Measurements from ENCODE around the gene BRD9. TPM values are rescaled to one million over a fixed set of nuclear protein-coding genes. Genes with fewer than 3 reads are reported as not detected.
A peak's percentile ranks its signal among the peaks of the same experiment; 100 is the strongest.

BRD9 gene
- total RNA-seq, 2 donors from 2014 or later = 50.6 to 54.7 TPM

DNA sequence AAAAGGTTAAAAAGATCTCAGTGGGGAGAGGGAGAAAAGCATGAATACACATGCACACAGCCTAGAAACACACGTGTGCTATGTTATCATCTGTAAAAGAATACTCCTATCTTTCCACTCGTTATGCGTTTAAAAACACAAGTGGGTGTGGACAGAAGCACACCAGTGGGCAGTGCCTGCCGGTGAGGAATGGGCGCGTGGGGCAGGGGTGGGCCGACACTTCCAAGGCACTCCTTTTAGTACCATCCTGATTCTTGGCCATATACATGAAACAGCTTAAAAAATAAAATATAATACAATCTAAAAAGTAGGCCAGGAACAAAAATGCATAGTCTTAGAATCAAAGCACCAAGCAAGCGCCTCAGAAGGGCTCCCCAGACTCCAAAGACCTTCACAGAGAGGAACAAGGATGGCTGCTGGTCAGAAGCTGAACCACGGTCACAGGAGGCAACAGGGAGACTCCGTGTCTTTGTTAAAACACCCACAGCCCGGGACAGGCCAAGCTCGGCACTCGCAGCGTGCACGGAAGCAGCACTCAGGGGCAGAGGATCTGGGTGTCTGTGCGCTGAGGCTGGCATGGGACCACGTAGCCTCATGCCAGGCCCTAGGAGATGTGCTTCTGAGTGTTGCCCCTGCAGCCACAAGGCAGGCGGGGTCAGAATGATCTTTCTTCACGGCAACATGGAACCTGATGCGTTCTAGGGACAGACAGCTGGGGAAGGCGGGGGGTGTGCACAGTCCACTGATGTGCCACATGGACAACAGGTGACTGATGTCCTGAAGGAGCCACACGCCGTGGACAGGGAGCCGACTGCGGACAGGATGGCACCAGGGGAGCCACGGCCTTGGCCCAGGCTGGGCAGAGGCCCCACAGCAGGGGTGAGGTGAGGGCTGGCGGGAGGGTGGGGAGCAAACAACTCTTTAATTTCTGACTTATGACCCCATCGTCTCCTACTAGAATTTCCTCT, 15.9 kb downstream of the BRD9 start:
- no peak for ATAC-seq (replicated peaks in 1 of 2)
- Mint-ChIP-seq H3K4me3 (no peak overlapping the region), H3K4me1 (ENCODE audit: low read depth) (peaks cover 4% of the 10 kb centered on the region), H3K36me3 (ENCODE audit: insufficient read depth in 2 of 2) (peaks cover 9 to 27% of the 10 kb centered on the region in 2 donors), H3K9me3 (no peaks in the 10 kb centered on the region), H3K27ac (no peak overlapping the region), H3K27me3 (ENCODE audit: low read depth) (no peaks in the 10 kb centered on the region)
- DNase-seq = no peak

DNA sequence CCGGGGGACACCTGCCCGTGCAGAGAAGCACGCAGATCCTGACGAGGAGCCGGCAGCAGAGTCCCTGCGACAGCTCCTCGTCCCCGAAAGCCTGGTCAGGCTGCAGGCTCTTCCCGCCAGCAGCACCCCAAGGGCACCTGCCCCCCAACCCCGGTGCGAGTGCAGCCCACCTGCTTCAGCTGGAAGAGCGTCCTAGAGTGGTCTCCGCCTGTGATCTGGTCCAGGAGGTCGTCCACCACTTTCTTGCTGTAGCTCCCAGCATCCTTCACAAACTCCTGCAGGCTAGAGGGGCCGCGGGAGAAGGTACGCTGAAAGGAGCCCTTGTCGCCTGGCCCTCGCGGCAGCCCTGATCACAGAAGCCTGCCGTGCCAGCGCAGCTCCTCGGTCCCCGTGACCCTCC, 16.7 kb downstream of the BRD9 start:
- no peaks in the 10 kb centered on the region for H3K9me3 Mint-ChIP-seq
- H3K4me1 Mint-ChIP-seq (ENCODE audit: low read depth) = no peaks in the 10 kb centered on the region
- no peak overlapping the region for H3K27ac Mint-ChIP-seq
- DNase-seq = no peak
- no peak overlapping the region for H3K4me3 Mint-ChIP-seq
- H3K36me3 Mint-ChIP-seq (ENCODE audit: insufficient read depth in 2 of 2) = peaks cover 2 to 19% of the 10 kb centered on the region in 2 donors
- no peak for ATAC-seq (replicated peaks in 1 of 2)
- H3K27me3 Mint-ChIP-seq (ENCODE audit: low read depth) = no peaks in the 10 kb centered on the region

DNA sequence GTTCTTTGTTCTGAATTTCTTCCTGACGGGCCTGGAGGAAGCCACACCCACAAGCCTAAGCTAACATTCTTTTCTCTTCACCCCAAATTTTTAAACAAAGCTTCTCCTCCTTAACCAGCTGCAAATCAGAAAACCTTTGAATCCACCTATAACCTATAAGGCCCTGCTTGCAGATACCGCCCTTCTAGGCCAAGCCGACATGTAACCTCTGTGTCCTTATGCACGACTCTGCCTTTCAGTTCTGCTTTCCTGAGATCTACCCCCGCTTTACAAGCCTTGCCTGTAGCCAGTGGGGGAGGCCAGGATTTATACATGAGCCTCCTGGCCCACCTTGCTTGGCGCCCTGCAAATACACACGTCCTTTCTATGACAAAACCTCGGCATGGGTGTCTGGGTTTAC, 19.3 kb downstream of the BRD9 start:
- ATAC-seq (replicated peaks in 1 of 2) (no peak), DNase-seq (no peak)
- Mint-ChIP-seq H3K9me3 (no peaks in the 10 kb centered on the region), H3K36me3 (ENCODE audit: insufficient read depth in 2 of 2) (peaks cover 5 to 31% of the 10 kb centered on the region in 2 donors), H3K4me3 (no peak overlapping the region), H3K4me1 (ENCODE audit: low read depth) (no peaks in the 10 kb centered on the region), H3K27ac (no peak overlapping the region), H3K27me3 (ENCODE audit: low read depth) (no peaks in the 10 kb centered on the region)

DNA sequence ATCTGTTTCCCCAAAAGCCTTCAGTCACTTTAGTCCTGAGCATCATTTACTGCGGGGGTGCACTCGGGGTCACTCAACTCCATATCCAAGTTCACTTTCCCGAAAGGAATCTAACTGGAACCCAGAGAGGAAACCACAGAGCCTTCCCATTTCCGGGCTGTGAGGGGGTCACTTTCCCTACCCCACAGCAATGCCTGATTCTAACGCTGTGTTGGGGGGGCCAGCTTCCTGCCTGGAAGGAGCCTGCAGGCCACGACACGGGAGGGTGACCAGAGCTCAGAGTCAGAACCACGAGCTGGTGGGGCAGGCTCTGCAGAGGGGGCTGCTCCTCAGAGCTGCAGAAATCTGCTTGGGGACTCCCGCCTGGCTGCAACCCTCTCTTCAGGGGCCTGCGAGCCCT, 20.3 kb downstream of the BRD9 start:
- no peaks in the 10 kb centered on the region for H3K4me1 Mint-ChIP-seq (ENCODE audit: low read depth)
- no peak for ATAC-seq (replicated peaks in 1 of 2)
- H3K27me3 Mint-ChIP-seq (ENCODE audit: low read depth) = no peaks in the 10 kb centered on the region
- H3K4me3 Mint-ChIP-seq = no peak overlapping the region
- DNase-seq = no peak
- H3K9me3 Mint-ChIP-seq = no peaks in the 10 kb centered on the region
- H3K27ac Mint-ChIP-seq = no peak overlapping the region
- peaks cover 4 to 32% of the 10 kb centered on the region in 2 donors for H3K36me3 Mint-ChIP-seq (ENCODE audit: insufficient read depth in 2 of 2)

DNA sequence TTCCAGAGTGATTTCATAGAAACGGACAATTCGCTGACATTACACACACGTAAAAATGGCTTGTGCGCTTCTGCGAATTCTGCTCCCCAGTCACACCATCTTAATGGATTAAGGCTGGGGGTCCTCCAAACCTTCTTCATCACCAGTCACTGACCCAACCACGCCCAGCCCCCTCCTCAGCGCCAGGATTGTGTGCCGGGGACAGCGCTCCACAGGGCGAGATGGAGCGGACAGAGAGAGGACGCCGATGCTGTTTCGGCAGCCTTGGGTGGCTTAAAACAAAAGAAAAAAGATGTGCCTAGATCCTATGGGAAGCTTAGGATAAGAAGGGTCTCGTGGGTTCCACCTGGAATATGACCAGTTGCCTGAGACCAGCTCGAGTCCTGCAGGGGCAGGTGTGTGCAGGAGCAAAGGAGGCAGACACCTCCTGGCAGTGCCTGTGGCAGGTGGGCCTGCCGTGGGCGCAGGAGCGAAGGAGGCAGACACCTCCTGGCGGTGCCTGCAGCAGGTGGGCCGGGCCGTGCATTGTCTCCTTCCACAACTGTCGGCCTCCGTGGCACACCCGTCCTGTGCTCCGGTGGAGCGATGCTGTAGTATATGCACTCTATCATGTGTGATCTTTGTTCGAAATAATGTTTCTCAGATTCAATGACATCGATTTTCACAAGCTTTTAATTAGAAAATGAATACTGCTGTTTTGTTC, 20.9 kb downstream of the BRD9 start:
- ATAC-seq (replicated peaks in 1 of 2) (no peak), DNase-seq (no peak)
- Mint-ChIP-seq H3K27me3 (ENCODE audit: low read depth) (no peaks in the 10 kb centered on the region), H3K9me3 (no peaks in the 10 kb centered on the region), H3K36me3 (ENCODE audit: insufficient read depth in 2 of 2) (peaks cover 4 to 32% of the 10 kb centered on the region in 2 donors), H3K4me1 (ENCODE audit: low read depth) (no peaks in the 10 kb centered on the region), H3K4me3 (no peak overlapping the region), H3K27ac (no peak overlapping the region)

DNA sequence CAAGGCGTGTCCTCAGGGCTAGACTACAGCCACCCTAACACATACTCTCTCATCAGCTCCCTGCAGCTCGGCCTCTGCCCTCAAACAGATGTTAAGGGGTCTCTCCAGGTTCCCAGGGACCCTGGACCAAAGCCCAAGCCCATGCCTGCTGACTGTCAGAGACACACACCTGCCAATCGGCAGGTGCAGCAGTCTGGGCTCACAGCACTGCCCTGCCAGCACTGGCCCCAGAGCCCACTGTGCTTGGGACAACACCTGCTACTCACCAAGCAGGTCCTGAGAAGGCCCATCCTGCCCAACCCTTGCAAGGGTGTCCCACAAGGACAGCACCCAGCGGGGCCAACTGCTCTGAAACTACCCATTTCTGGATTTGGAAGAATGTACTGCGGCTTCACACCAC, 21.6 kb downstream of the BRD9 start:
- Mint-ChIP-seq H3K4me3 (no peak overlapping the region), H3K36me3 (ENCODE audit: insufficient read depth in 2 of 2) (peaks cover 4 to 32% of the 10 kb centered on the region in 2 donors), H3K9me3 (no peaks in the 10 kb centered on the region), H3K27me3 (ENCODE audit: low read depth) (no peaks in the 10 kb centered on the region), H3K4me1 (ENCODE audit: low read depth) (no peaks in the 10 kb centered on the region), H3K27ac (no peak overlapping the region)
- no peak for DNase-seq
- no peak for ATAC-seq (replicated peaks in 1 of 2)

DNA sequence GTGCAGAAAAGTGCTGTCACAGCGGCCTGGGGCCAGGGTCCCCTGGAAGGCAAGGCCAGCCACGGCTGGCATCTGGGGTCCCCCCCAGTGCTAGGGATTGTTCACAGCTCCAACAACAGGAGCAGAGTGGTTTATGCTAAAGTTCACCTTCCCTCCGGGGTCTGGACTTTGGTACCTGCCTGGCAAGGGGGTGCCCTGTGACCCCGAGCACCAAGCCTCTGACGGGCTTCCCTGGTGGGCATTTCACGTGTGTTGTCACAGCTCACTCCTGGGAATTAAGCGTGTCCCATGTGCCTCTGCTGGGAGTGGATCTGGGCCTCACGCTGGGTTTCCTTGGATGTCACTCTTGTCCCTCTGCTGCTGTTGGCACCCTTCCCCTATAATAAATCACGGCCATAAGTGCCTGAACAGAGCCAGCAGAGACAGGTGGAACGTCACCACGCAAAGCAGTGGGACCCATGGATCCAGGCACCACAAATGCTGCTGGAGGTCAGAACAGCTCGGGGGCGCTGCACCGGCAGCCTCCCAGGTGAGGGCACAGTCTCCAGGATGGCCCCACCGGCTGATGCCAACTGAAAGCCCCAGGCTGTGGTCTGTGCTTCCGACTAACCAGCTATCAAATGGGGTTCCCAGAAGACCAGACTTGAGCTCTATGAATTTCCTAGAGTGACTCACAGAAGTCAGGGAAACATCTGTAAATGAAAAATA, 24.0 kb downstream of the BRD9 start:
- Mint-ChIP-seq H3K36me3 (ENCODE audit: insufficient read depth in 2 of 2) (peaks cover 4 to 18% of the 10 kb centered on the region in 2 donors), H3K4me3 (no peak overlapping the region), H3K9me3 (no peaks in the 10 kb centered on the region), H3K4me1 (ENCODE audit: low read depth) (no peaks in the 10 kb centered on the region), H3K27ac (peak overlapping the region; percentile 25), H3K27me3 (ENCODE audit: low read depth) (no peaks in the 10 kb centered on the region)
- DNase-seq = no peak
- ATAC-seq (replicated peaks in 1 of 2) = no peak

DNA sequence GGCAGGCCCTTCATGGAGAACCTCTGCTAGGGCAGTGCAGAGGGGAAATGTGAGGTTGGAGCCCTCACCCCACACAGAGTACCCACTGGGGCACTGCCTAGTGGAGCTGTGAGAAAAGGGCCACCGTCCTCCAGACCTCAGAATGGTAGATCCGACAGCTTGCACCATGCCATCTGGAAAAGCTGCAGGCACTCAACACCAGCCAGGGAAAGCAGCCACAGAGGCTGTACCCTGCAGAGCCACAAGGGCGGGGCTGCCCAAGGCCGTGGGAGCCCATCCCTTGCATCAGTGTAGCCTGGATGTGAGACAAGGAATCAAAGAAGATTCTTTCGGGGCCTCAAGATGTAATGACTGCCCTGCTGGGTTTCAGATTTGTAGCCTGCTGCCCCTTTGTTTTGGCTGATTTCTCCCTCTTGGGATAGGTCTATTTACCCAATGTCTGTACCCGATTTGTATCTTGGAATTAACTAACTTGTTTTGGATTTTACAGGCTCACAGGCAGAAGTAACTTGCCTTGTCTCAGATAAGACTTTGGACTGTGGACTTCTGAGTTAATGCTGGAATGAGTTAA, 25.2 kb downstream of the BRD9 start:
- H3K27me3 Mint-ChIP-seq (ENCODE audit: low read depth) = no peaks in the 10 kb centered on the region
- DNase-seq = no peak
- H3K9me3 Mint-ChIP-seq = no peaks in the 10 kb centered on the region
- no peak overlapping the region for H3K4me3 Mint-ChIP-seq
- ATAC-seq (replicated peaks in 1 of 2) = no peak
- no peak overlapping the region for H3K27ac Mint-ChIP-seq
- H3K36me3 Mint-ChIP-seq (ENCODE audit: insufficient read depth in 2 of 2) = peaks cover 4 to 18% of the 10 kb centered on the region in 2 donors
- H3K4me1 Mint-ChIP-seq (ENCODE audit: low read depth) = no peaks in the 10 kb centered on the region

DNA sequence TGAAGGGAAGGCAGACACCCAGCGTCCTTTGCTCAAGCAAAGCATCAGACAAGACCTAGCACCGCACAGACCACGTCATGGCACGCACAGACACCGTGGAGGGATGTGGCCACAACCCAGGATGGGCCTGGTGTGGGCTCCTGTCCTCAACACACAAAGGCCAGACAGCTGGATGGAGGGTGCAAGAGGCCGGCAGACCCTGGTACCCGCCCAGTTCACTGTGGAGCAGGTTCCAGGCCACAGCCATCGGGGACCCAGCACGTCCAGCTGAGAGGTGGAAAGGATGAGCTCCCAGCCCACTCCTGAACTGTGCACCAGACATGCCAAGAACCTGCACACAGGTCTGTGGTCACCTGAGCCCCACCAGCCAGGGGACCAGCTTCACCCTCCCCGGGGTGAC, 26.8 kb downstream of the BRD9 start:
- DNase-seq = no peak
- H3K9me3 Mint-ChIP-seq = no peaks in the 10 kb centered on the region
- H3K36me3 Mint-ChIP-seq (ENCODE audit: insufficient read depth in 2 of 2) = peaks cover 4 to 18% of the 10 kb centered on the region in 2 donors
- H3K4me3 Mint-ChIP-seq = no peak overlapping the region
- no peaks in the 10 kb centered on the region for H3K27me3 Mint-ChIP-seq (ENCODE audit: low read depth)
- H3K4me1 Mint-ChIP-seq (ENCODE audit: low read depth) = no peaks in the 10 kb centered on the region
- H3K27ac Mint-ChIP-seq = no peak overlapping the region
- no peak for ATAC-seq (replicated peaks in 1 of 2)

DNA sequence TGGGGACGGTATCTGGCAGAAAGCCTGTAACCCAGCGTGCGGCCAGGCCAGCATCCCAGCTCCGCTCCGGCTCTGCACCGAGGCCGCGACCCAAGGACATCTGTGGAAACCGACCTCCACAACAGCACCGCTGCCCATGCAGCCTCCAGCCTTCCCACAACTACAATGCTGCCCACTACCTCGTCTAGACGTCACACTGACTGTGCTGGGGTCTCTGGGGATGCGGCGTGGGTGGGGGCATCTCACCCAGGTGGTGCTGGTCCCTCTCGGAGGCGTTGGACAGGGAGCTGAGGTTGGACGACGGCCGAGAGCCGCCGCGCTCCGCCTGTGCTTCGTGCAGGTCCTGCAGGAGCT, 27.5 kb downstream of the BRD9 start:
- Mint-ChIP-seq H3K4me1 (ENCODE audit: low read depth) (no peaks in the 10 kb centered on the region), H3K4me3 (no peak overlapping the region), H3K27ac (no peak overlapping the region), H3K27me3 (ENCODE audit: low read depth) (no peaks in the 10 kb centered on the region), H3K36me3 (ENCODE audit: insufficient read depth in 2 of 2) (peaks cover 4 to 14% of the 10 kb centered on the region in 2 donors), H3K9me3 (no peaks in the 10 kb centered on the region)
- no peak for DNase-seq
- no peak for ATAC-seq (replicated peaks in 1 of 2)

DNA sequence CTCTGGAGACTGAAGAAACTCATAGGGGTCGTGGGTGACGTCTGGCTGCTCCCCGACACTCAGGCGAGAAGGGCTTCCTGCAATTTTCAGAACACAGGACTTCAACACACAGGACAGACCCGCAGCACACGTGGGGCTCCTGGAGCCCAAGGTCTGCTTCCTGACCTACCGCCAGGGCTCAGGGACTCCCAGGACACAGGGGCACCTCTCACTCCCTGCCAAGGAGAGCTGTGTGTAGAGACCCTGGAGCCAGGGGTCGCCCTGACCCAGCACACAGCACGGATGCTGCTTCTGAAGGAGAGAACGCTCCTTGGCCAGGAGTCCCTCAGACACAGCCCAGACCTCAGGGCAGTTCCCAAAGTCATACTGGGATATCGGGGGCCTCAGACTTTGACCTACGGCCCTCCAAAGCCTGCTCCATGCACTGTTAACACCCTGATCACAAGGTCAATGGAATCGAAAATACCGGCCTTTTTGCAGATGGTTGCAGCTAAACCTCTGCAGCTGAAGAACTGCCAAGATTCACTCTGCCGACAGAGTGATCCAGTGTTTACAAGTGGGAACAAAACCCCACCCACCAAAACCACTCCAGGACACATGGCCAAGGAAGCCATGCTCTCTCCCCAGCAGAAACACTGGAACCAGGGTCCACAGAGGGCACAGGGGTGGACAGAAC, 28.0 kb downstream of the BRD9 start:
- DNase-seq (no peak), ATAC-seq (replicated peaks in 1 of 2) (no peak)
- H3K27ac Mint-ChIP-seq = no peak overlapping the region
- peaks cover 3 to 9% of the 10 kb centered on the region in 2 donors for H3K36me3 Mint-ChIP-seq (ENCODE audit: insufficient read depth in 2 of 2)
- H3K9me3 Mint-ChIP-seq = no peaks in the 10 kb centered on the region
- no peaks in the 10 kb centered on the region for H3K27me3 Mint-ChIP-seq (ENCODE audit: low read depth)
- no peaks in the 10 kb centered on the region for H3K4me1 Mint-ChIP-seq (ENCODE audit: low read depth)
- H3K4me3 Mint-ChIP-seq = no peak overlapping the region

DNA sequence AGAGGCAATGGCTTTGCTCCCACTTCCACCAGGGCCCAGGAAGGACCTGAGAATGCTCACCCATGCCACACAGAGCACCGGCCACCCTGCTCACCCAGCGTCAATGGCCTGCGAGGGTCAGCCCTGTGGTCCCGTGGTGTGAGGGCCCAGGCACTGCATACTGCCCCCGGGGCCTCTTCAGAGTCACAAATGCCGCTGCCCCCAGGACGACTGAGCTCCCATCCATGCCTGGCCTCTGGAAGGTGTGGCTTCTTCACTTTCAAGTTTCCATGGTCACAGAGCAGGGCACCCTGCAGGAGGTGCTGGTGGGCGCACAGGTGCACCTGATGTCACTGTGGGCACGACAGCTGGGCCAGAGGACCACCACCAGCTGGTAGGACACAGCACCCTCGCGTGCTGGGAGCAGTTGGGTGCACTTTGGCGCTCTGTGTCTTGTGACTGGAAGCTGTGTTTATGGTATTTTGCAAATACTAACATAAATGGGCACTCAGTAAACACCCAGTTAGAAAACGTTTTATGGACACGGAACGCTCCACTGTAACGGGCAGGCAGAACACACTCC, 29.3 kb downstream of the BRD9 start:
- no peaks in the 10 kb centered on the region for H3K4me1 Mint-ChIP-seq (ENCODE audit: low read depth)
- ATAC-seq (replicated peaks in 1 of 2) (no peak), DNase-seq (no peak)
- H3K4me3 Mint-ChIP-seq = no peak overlapping the region
- no peaks in the 10 kb centered on the region for H3K9me3 Mint-ChIP-seq
- H3K27ac Mint-ChIP-seq = no peak overlapping the region
- H3K27me3 Mint-ChIP-seq (ENCODE audit: low read depth) = no peaks in the 10 kb centered on the region
- peaks cover 2 to 3% of the 10 kb centered on the region in 2 donors for H3K36me3 Mint-ChIP-seq (ENCODE audit: insufficient read depth in 2 of 2)

All from activated T-cell treated with anti-CD3 and anti-CD28 coated beads, Interleukin-2, amount 50 U/mL, for 72 hours (primary cell).